GM12878 (cell line): ENCODE measurements around the gene CD52. TPM values are rescaled to one million over a fixed set of nuclear protein-coding genes. Genes with fewer than 3 reads are reported as not detected.

Experiments used
- CBFB ChIP-seq: IDR thresholded peaks from 2 replicates; pipeline ENCODE4 v1.6.1; 2016; ENCODE audit warnings: antibody characterized with exemption, low read depth
- CBX3 ChIP-seq: fragments of 200-600 bp; sonication (generic); IDR thresholded peaks from 2 replicates; pipeline ENCODE4 v1.6.1; 2016; ENCODE audit warnings: low read depth, borderline replicate concordance
- EED ChIP-seq: sonication (generic); IDR thresholded peaks from 2 replicates; pipeline ENCODE4 v1.6.1; 2016; ENCODE audit warnings: antibody characterized with exemption, low read depth
- HDGF ChIP-seq: fragments of 450-650 bp; IDR thresholded peaks from 2 replicates; pipeline ENCODE4 v1.6.1; 2016; ENCODE audit warnings: antibody characterized with exemption
- IRF3 ChIP-seq: fragments of 450-650 bp; IDR thresholded peaks from 2 replicates; pipeline ENCODE4 v1.6.1; 2014; ENCODE audit warnings: mild to moderate bottlenecking
- KDM1A ChIP-seq: fragments of 200-600 bp; sonication (generic); IDR thresholded peaks from 2 replicates; pipeline ENCODE4 v1.6.1; 2016; ENCODE audit warnings: borderline replicate concordance
- MTA2 ChIP-seq: fragments of 450-650 bp; IDR thresholded peaks from 2 replicates; pipeline ENCODE4 v1.6.1; 2016; ENCODE audit warnings: low read depth, mild to moderate bottlenecking, moderate library complexity
- NKRF ChIP-seq: fragments of 450-650 bp; conservative IDR thresholded peaks from 2 replicates; pipeline ENCODE4 v1.6.1; 2017; ENCODE audit warnings: mild to moderate bottlenecking, moderate library complexity
- NR2C1 ChIP-seq: fragments of 450-650 bp; IDR thresholded peaks from 2 replicates; pipeline ENCODE4 v1.6.1; 2017; ENCODE audit warnings: antibody characterized with exemption, mild to moderate bottlenecking, moderate library complexity
- NR2F1 ChIP-seq: fragments of 450-650 bp; conservative IDR thresholded peaks from 2 replicates; pipeline ENCODE4 v1.6.1; 2017; ENCODE audit warnings: mild to moderate bottlenecking
- PKNOX1 ChIP-seq: fragments of 450-650 bp; IDR thresholded peaks from 2 replicates; pipeline ENCODE4 v1.6.1; 2016; ENCODE audit warnings: mild to moderate bottlenecking
- PRDM15 ChIP-seq: fragments of 450-650 bp; formaldehyde crosslinking; IDR thresholded peaks from 2 replicates; pipeline ENCODE4 v1.4.0; 2020; ENCODE audit warnings: mild to moderate bottlenecking, moderate library complexity
- RAD21 ChIP-seq: IDR thresholded peaks from 2 replicates; pipeline ENCODE4 v1.6.1; 2011; ENCODE audit warnings: mild to moderate bottlenecking, low read depth, low read length, moderate library complexity; ENCODE audit not compliant: insufficient read depth
- RFX5 ChIP-seq: IDR thresholded peaks from 2 replicates; pipeline ENCODE4 v1.6.1; 2011; ENCODE audit warnings: low read depth, low read length, improper control_type of control experiment
- RUNX3 ChIP-seq: IDR thresholded peaks from 2 replicates; pipeline ENCODE4 v1.6.1; 2012; ENCODE audit warnings: low read length, inconsistent platforms
- SPI1 ChIP-seq: IDR thresholded peaks from 2 replicates; pipeline ENCODE4 v1.6.1; 2011; ENCODE audit warnings: low read depth, mild to moderate bottlenecking, low read length, moderate library complexity, borderline replicate concordance; ENCODE audit not compliant: insufficient read depth
- SREBF1 ChIP-seq: IDR thresholded peaks from 2 replicates; pipeline ENCODE4 v1.6.1; 2012; ENCODE audit warnings: mild to moderate bottlenecking, low read length
- USF1 ChIP-seq: IDR thresholded peaks from 2 replicates; pipeline ENCODE4 v1.6.1; 2011; ENCODE audit warnings: borderline replicate concordance, low read depth, mild to moderate bottlenecking, moderate library complexity, mixed read lengths, low read length; ENCODE audit not compliant: insufficient read depth; ENCODE audit errors: extremely low read length
- USF2 ChIP-seq: IDR thresholded peaks from 2 replicates; pipeline ENCODE4 v1.6.1; 2011; ENCODE audit warnings: low read depth, low read length, improper control_type of control experiment, borderline replicate concordance
- WRNIP1 ChIP-seq: IDR thresholded peaks from 2 replicates; pipeline ENCODE4 v1.6.1; 2011; ENCODE audit warnings: low read depth, low read length, improper control_type of control experiment, borderline replicate concordance
- YY1 ChIP-seq: IDR thresholded peaks from 2 replicates; pipeline ENCODE4 v1.6.1; 2011; ENCODE audit warnings: low read depth, mild to moderate bottlenecking, low read length
- polyA plus RNA-seq, 11 experiments: library from polyadenylated mRNA; depleted of rRNA in 4 of 11; unstranded in 6 of 11; stranded (reverse) in 5 of 11; fragments of >200 nt; fragmentation: Nextera tagmentation in 4 of 11; fragmentation: Illumina TruSeq in 1 of 11; extraction: Ambion mirVana in 4 of 11; extraction: Trizol in 1 of 11; gene quantifications; 1 replicate in 1 of 11; 2 replicates in 10 of 11; pipeline versions ENCODE4 v1.2.1 to v1.2.3, GENCODE V29; 2011 to 2016; ENCODE audit warnings: inconsistent platforms in 2 of 11, missing spikeins in 2 of 11, low read depth in 1 of 11
- total RNA-seq, 4 experiments: library from RNA; depleted of rRNA in 3 of 4; stranded (reverse); fragments of >200 nt in 3 of 4; fragmentation: Illumina TruSeq in 1 of 4; extraction: Trizol in 1 of 4; gene quantifications; 2 replicates each; pipeline versions ENCODE4 v1.2.1 to v1.2.3, GENCODE V29; 2013 to 2021

Gene CD52
- total and polyA plus RNA-seq, 10 of the 15 experiments (the other 5 are each of a cell fraction or from before 2014, with no cell fraction given), result 237 to 2,736 (median 532) TPM

- TF ChIP-seq NKRF (no peak), CBFB (no peak), CBX3 (no peak), WRNIP1 (no peak), USF2 (no peak), KDM1A (no peak), NR2F1 (peak; percentile 71), USF1 (no peak), HDGF (peak; percentile 31; the same call in 1 of the 2 replicates), RAD21 (no peak), SREBF1 (no peak), PKNOX1 (peak; percentile 28; the same call in 1 of the 2 replicates), EED (0 out of 2 replicates have a peak, but pooled peaks have one; percentile 1), NR2C1 (peak; percentile 58; the same call in 1 of the 2 replicates), YY1 (no peak), RFX5 (no peak), IRF3 (no peak), RUNX3 (no peak), SPI1 (peak; percentile 90), PRDM15 (CRISPR knock-in tag) (no peak), MTA2 (0 out of 2 replicates have a peak, but pooled peaks have one; percentile 9)
These were observed 29.3 kb upstream of the CD52 start (continued) for GRCh38 chr1:26288311-26288941.
